C4-2B (cell line): Measurements from ENCODE around the gene TMEM235.

Experiments used
- ZFX ChIP-seq: fragments of 450-650 bp; IDR thresholded peaks from 2 replicates; pipeline ENCODE4 v1.6.1; 2017
- TF ChIP-seq, protein P1 (sequence below): fragments of 450-650 bp; conservative IDR thresholded peaks from 2 replicates; pipeline ENCODE4 v1.5.1; 2017; ENCODE audit warnings: mild to moderate bottlenecking

DNA sequence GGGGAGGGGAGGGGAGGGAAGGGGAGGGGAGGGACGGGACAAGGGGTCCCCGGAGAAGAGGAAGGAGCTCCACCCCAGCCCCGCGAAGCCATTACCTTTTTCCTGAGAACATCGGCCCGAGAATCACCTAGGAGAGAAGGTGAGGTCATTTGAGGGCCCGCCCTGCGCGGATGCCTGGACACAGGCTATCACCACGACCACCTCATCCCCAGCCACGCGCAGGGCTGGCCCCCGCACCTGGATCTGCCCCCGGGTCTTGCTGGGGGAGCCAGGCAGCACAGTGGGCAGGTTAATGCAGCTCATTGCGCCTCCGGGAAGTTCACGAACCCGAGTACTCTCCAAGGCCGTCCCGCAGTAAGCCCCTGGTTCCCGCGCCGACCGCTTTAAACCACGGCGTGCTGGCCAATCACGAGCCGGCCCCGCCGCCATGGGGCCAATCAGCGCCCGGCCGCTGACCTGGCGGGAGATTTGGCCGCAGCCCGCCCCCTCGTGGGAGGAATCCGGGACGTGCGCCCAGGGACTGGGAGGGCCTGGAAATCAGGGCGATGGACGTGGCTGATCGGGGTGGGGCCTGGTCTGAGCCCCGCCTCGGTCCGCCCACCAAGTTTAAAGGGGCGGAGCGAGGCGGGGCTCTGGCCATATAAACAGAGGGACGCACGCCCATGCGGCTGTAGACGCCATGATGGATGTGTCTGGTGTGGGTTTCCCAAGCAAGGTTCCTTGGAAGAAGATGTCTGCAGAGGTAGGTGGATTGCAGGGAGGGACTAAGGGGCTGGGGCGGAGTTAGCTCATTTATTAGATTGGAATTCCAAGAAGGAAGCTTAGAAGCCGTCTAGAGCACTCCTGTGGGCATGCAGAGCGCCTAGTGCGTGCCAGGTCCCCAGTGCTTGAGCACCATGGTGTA is 44.5 kb upstream of the TMEM235 start, which contains the start of the genes AFMID and TK1:
- TF ChIP-seq, protein P1, sequence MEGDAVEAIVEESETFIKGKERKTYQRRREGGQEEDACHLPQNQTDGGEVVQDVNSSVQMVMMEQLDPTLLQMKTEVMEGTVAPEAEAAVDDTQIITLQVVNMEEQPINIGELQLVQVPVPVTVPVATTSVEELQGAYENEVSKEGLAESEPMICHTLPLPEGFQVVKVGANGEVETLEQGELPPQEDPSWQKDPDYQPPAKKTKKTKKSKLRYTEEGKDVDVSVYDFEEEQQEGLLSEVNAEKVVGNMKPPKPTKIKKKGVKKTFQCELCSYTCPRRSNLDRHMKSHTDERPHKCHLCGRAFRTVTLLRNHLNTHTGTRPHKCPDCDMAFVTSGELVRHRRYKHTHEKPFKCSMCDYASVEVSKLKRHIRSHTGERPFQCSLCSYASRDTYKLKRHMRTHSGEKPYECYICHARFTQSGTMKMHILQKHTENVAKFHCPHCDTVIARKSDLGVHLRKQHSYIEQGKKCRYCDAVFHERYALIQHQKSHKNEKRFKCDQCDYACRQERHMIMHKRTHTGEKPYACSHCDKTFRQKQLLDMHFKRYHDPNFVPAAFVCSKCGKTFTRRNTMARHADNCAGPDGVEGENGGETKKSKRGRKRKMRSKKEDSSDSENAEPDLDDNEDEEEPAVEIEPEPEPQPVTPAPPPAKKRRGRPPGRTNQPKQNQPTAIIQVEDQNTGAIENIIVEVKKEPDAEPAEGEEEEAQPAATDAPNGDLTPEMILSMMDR, result no peak; the same call in 1 of the 2 replicates
- no peak for TF ChIP-seq ZFX
